GM19099 (cell line): Measurements from ENCODE around the gene CST8.

Experiments
- POLR2A ChIP-seq: IDR thresholded peaks from 3 replicates; pipeline ENCODE4 v1.6.1; 2011; ENCODE audit warnings: low read depth; ENCODE audit not compliant: insufficient read length; ENCODE audit errors: extremely low read depth

CST8 gene

GRCh38 chr20:23490817-23491216 lies at the start of gene CST8:
CST8 (plus strand) TSS chr20:23491117; CDS start chr20:23491668, 551 bp downstream.
- TF ChIP-seq POLR2A = no peak

GRCh38 chr20:23441850-23442313 lies 49.0 kb upstream of the CST8 start:
- TF ChIP-seq POLR2A = no peak

GRCh38 chr20:23442436-23442835 lies 48.5 kb upstream of the CST8 start:
- TF ChIP-seq POLR2A = no peak

GRCh38 chr20:23444859-23445258 lies 46.1 kb upstream of the CST8 start:
- TF ChIP-seq POLR2A = no peak

- no peak for TF ChIP-seq POLR2A
Measured at GRCh38 chr20:23445596-23446217, 45.2 kb upstream of the CST8 start.

- no peak for TF ChIP-seq POLR2A
Measured at GRCh38 chr20:23446505-23446904, 44.4 kb upstream of the CST8 start.

GRCh38 chr20:23448167-23448566 lies 42.8 kb upstream of the CST8 start:
- TF ChIP-seq POLR2A = no peak

- TF ChIP-seq POLR2A = no peak
Measured at GRCh38 chr20:23449421-23449820, 41.5 kb upstream of the CST8 start.

- TF ChIP-seq POLR2A = no peak
Measured at GRCh38 chr20:23450877-23451276, 40.0 kb upstream of the CST8 start.

GRCh38 chr20:23451956-23452487 lies 38.9 kb upstream of the CST8 start:
- no peak for TF ChIP-seq POLR2A

GRCh38 chr20:23452776-23453175 lies 38.1 kb upstream of the CST8 start, which contains the start of gene CST11:
CST11 (minus strand) TSS chr20:23452876; CDS start chr20:23452811, 65 bp downstream.
- TF ChIP-seq POLR2A = no peak

GRCh38 chr20:23453549-23454543 lies 37.1 kb upstream of the CST8 start:
- TF ChIP-seq POLR2A = no peak

GRCh38 chr20:23454816-23455215 lies 36.1 kb upstream of the CST8 start:
- no peak for TF ChIP-seq POLR2A

- no peak for TF ChIP-seq POLR2A
Measured at GRCh38 chr20:23455639-23456038, 35.3 kb upstream of the CST8 start.

GRCh38 chr20:23456409-23456808 lies 34.5 kb upstream of the CST8 start:
- no peak for TF ChIP-seq POLR2A
